NT2/D1 (cell line): Measurements from ENCODE around the gene XIRP2.

Experiments
- SUZ12 ChIP-seq: IDR thresholded peaks from 2 replicates; pipeline ENCODE4 v1.6.1; 2011; ENCODE audit not compliant: insufficient read length, insufficient read depth; ENCODE audit errors: extremely low read depth
- YY1 ChIP-seq: IDR thresholded peaks from 2 replicates; pipeline ENCODE4 v1.6.1; 2011; ENCODE audit not compliant: insufficient read length, insufficient read depth
- ZNF274 ChIP-seq: IDR thresholded peaks from 2 replicates; pipeline ENCODE4 v1.6.1; 2011; ENCODE audit warnings: mild to moderate bottlenecking, low read depth, low read length

- TF ChIP-seq YY1 (no peak), SUZ12 (no peak), ZNF274 (no peak)
These were observed 225.7 kb downstream of the XIRP2 start for GRCh38 chr2:167114018-167114417.
